A549 (cell line): ENCODE measurements around the gene MAGEB16. TPM values are rescaled to one million over a fixed set of nuclear protein-coding genes. Genes with fewer than 3 reads are reported as not detected.

Experiments
- ATAC-seq, 2 experiments: fragments of 200-7000 bp in 1 of 2; fragments of >200 bp in 1 of 2; cut with Nextera tagmentation in 1 of 2; cut with Tn5 transposase in 1 of 2; 3 replicates each; pipeline versions ENCODE4 v1.8.0 to v1.9.1; 2018 to 2020; ENCODE audit warnings: mild to moderate bottlenecking in 1 of 2, moderate library complexity in 1 of 2
- CTCF ChIA-PET: fragments of 300-600 bp; sonication (Branson Sonifier 250); formaldehyde crosslinking; extraction: SDS; loops from one replicate; lab custom pipeline; 2021; ENCODE audit warnings: antibody characterized with exemption, inconsistent platforms; lab: Yijun Ruan, JAX
- POLR2A ChIA-PET: fragments of 350-600 bp; formaldehyde crosslinking; extraction: SDS; loops from one replicate; lab custom pipeline; 2021; ENCODE audit warnings: antibody characterized with exemption, inconsistent platforms; lab: Yijun Ruan, JAX
- DNase-seq, 2 experiments: peaks; one replicate each; pipeline versions ENCODE4 v3.0.0 to v3.0.0-alpha.2; 2011 to 2016; ENCODE audit warnings: low read depth in 1 of 2, low spot score in 1 of 2
- FAIRE-seq: peaks from 2 replicates; lab custom pipeline; 2011; peaks lifted over from hg19 to GRCh38; lab: Jason Lieb, UNC
- H3K27ac ChIP-seq, 2 experiments: fragments of >200 bp; sonication (Bioruptor Twin); formaldehyde crosslinking; 3 replicates each; pipeline ENCODE4 v1.5.1; 2016 to 2017
- H3K4me1 ChIP-seq: fragments of >200 bp; sonication (Bioruptor Twin); formaldehyde crosslinking; 3 replicates; pipeline ENCODE4 v1.6.1; 2016
- H3K4me2 ChIP-seq: fragments of >200 bp; sonication (Bioruptor Twin); formaldehyde crosslinking; 3 replicates; pipeline ENCODE4 v1.6.1; 2016
- H3K4me3 ChIP-seq: fragments of >200 bp; sonication (Bioruptor Twin); formaldehyde crosslinking; 3 replicates; pipeline ENCODE4 v1.5.1; 2016
- H3K9me3 ChIP-seq: fragments of >200 bp; sonication (Bioruptor Twin); formaldehyde crosslinking; 3 replicates; pipeline ENCODE4 v1.6.1; 2016
- EHF ChIP-seq: fragments of 250-450 bp; sonication (Bioruptor Pico); IDR thresholded peaks from 2 replicates; pipeline ENCODE4 v1.5.0; 2020; ENCODE audit warnings: mild to moderate bottlenecking
- ELK1 ChIP-seq: fragments of 150-350 bp; IDR thresholded peaks from 2 replicates; pipeline ENCODE4 v1.6.1; 2014; ENCODE audit warnings: low read depth, mild to moderate bottlenecking, low read length
- EP300 ChIP-seq, 2 experiments: fragments of >200 bp; sonication (Bioruptor Twin); formaldehyde crosslinking; IDR thresholded peaks; 2 replicates in 1 of 2; 3 replicates in 1 of 2; pipeline ENCODE4 v1.6.1; 2016 to 2017
- ESRRA ChIP-seq: fragments of 150-350 bp; IDR thresholded peaks from 2 replicates; pipeline ENCODE4 v1.6.1; 2014; ENCODE audit warnings: mild to moderate bottlenecking, low read length, borderline replicate concordance
- FOXS1 ChIP-seq: fragments of 250-450 bp; sonication (Bioruptor Pico); IDR thresholded peaks from 2 replicates; pipeline ENCODE4 v1.5.0; 2020; ENCODE audit warnings: mild to moderate bottlenecking, moderate library complexity
- HEYL ChIP-seq: fragments of 250-450 bp; sonication (Bioruptor Pico); IDR thresholded peaks from 2 replicates; pipeline ENCODE4 v1.8.0; 2021; ENCODE audit warnings: mild to moderate bottlenecking, moderate library complexity
- HOXB5 ChIP-seq: fragments of 250-450 bp; sonication (Bioruptor Pico); IDR thresholded peaks from 2 replicates; pipeline ENCODE4 v1.5.0; 2020; ENCODE audit warnings: mild to moderate bottlenecking, moderate library complexity
- JUN ChIP-seq, 2 experiments: fragments of >200 bp; sonication (Bioruptor Twin); formaldehyde crosslinking; IDR thresholded peaks; 2 replicates in 1 of 2; 3 replicates in 1 of 2; pipeline ENCODE4 v1.6.1; 2016 to 2017
- KDM5A ChIP-seq: fragments of 200-600 bp; sonication (generic); IDR thresholded peaks from 2 replicates; pipeline ENCODE4 v1.6.1; 2016; ENCODE audit warnings: antibody characterized with exemption, mild to moderate bottlenecking
- MAFK ChIP-seq: fragments of 450-650 bp; IDR thresholded peaks from 2 replicates; pipeline ENCODE4 v1.6.1; 2014; ENCODE audit not compliant: partially characterized antibody
- MAX ChIP-seq: IDR thresholded peaks from 2 replicates; pipeline ENCODE4 v1.6.1; 2012
- NPAS2 ChIP-seq: fragments of 250-450 bp; sonication (Bioruptor Pico); IDR thresholded peaks from 2 replicates; pipeline ENCODE4 v1.8.0; 2022; ENCODE audit warnings: mild to moderate bottlenecking, moderate library complexity, borderline replicate concordance
- NR3C1 ChIP-seq: fragments of >200 bp; sonication (Bioruptor Twin); formaldehyde crosslinking; IDR thresholded peaks from 3 replicates; pipeline ENCODE4 v1.6.1; 2017
- RFX5 ChIP-seq: fragments of 450-650 bp; IDR thresholded peaks from 2 replicates; pipeline ENCODE4 v1.7.1; 2014; ENCODE audit warnings: antibody characterized with exemption, mild to moderate bottlenecking, moderate library complexity
- SMC3 ChIP-seq: fragments of >200 bp; sonication (Bioruptor Twin); formaldehyde crosslinking; IDR thresholded peaks from 3 replicates; pipeline ENCODE4 v1.6.1; 2018; ENCODE audit warnings: inconsistent platforms
- SREBF2 ChIP-seq: fragments of 450-650 bp; IDR thresholded peaks from 2 replicates; pipeline ENCODE4 v1.6.1; 2014; ENCODE audit warnings: mild to moderate bottlenecking, moderate library complexity
- TP53 ChIP-seq: fragments of 250-450 bp; sonication (Bioruptor Pico); IDR thresholded peaks from 2 replicates; pipeline ENCODE4 v1.5.0; 2021; ENCODE audit warnings: mild to moderate bottlenecking, moderate library complexity
- ZNF302 ChIP-seq: fragments of 250-450 bp; sonication (Bioruptor Pico); IDR thresholded peaks from 2 replicates; pipeline ENCODE4 v1.9.0; 2021; ENCODE audit warnings: inconsistent platforms, mild to moderate bottlenecking, moderate library complexity
- ZSCAN20 ChIP-seq: fragments of 250-450 bp; sonication (Bioruptor Pico); IDR thresholded peaks from 2 replicates; pipeline ENCODE4 v1.8.0; 2022; ENCODE audit warnings: mild to moderate bottlenecking, moderate library complexity
- WGBS: methylation state at CpG from one replicate; pipeline ENCODE4 v1.1.6; 2017; ENCODE audit errors: missing lambda C conversion rate; 5-methylcytosine and 5-hydroxymethylcytosine counted together
- polyA minus RNA-seq: library from RNA; depleted of rRNA, polyadenylated mRNA; stranded (reverse); fragments of >200 nt; gene quantifications from 2 replicates; pipeline ENCODE4 v1.2.3, GENCODE V29; 2011; rRNA and poly(A)+ RNA removed
- polyA plus RNA-seq, 4 experiments: library from polyadenylated mRNA; depleted of rRNA in 3 of 4; stranded (reverse); fragments of >200 nt; fragmentation: RNase III in 1 of 4; extraction: RNeasy Plus Mini Kit Qiagen cat#74134 plus additional on column Dnase treatment in 1 of 4; gene quantifications; 2 replicates in 3 of 4; 3 replicates in 1 of 4; pipeline ENCODE4 v1.2.3, GENCODE V29; 2011 to 2017
- TF ChIP-seq, protein P1 (sequence below): IDR thresholded peaks from 2 replicates; pipeline ENCODE4 v1.6.1; 2012; ENCODE audit warnings: low read depth, borderline replicate concordance
- TF ChIP-seq, protein P2 (sequence below): fragments of >200 bp; sonication (Bioruptor Twin); formaldehyde crosslinking; IDR thresholded peaks from 3 replicates; pipeline ENCODE4 v1.5.1; 2016

Gene MAGEB16
- polyA plus RNA-seq (2011; rRNA removed) (not detected in 2 replicates), polyA plus RNA-seq (2017; fragmentation: RNase III; extraction: RNeasy Plus Mini Kit Qiagen cat#74134 plus additional on column Dnase treatment) (not detected in 3 replicates), polyA minus RNA-seq (not detected in 2 replicates)
- not detected in 2 replicates for polyA plus RNA-seq (2012; cell fraction: cytosol; rRNA removed)
- not detected in 2 replicates for polyA plus RNA-seq (2012; cell fraction: nucleus; rRNA removed)

DNA sequence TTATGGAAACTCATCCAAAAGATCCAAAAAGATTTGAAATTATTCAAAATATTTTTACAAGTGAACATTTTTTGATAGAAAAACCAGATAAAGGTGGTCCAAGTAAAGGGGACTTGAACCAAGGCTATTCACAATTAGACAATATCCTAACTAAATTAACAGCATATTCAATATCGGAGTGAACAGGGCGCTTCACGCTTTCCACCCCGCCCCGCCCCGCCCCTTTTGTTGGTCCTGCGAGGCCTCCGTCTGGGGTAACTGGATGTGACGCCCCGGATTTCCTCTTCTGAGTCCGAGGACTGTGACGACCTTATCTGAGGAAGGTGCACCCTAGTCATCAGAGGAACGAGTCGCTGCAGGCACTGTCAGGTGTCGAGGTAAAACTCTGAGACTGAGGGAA is at the start of gene MAGEB16:
Gene MAGEB16 (plus strand): TSS at position 301 of the 400 bp plus-strand sequence. CDS start 3,855 bp downstream, outside the sequence.
- Histone ChIP-seq H3K9me3 (no peaks in the 10 kb centered on the region), H3K4me1 (no peaks in the 10 kb centered on the region), H3K27ac (no peak within 1 kb of the TSS), H3K4me2 (no peak within 1 kb of the TSS), H3K4me3 (no peak within 1 kb of the TSS)
- DNase-seq (no peak), ATAC-seq (no peak), FAIRE-seq (no peak)
- 43% methylated on average over 12 of the region's 15 CpGs for WGBS
- ChIA-PET POLR2A (no interaction called here), CTCF (no interaction called here)
- TF ChIP-seq FOXS1 (CRISPR knock-in tag) = no peak
- no peak for TF ChIP-seq NPAS2 (CRISPR knock-in tag)
- no peak for TF ChIP-seq SMC3
- TF ChIP-seq JUN (IDR thresholded peaks at IDR 0.05) = no peak
- TF ChIP-seq, protein P1, sequence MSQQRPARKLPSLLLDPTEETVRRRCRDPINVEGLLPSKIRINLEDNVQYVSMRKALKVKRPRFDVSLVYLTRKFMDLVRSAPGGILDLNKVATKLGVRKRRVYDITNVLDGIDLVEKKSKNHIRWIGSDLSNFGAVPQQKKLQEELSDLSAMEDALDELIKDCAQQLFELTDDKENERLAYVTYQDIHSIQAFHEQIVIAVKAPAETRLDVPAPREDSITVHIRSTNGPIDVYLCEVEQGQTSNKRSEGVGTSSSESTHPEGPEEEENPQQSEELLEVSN = no peak
- TF ChIP-seq ESRRA = no peak

DNA sequence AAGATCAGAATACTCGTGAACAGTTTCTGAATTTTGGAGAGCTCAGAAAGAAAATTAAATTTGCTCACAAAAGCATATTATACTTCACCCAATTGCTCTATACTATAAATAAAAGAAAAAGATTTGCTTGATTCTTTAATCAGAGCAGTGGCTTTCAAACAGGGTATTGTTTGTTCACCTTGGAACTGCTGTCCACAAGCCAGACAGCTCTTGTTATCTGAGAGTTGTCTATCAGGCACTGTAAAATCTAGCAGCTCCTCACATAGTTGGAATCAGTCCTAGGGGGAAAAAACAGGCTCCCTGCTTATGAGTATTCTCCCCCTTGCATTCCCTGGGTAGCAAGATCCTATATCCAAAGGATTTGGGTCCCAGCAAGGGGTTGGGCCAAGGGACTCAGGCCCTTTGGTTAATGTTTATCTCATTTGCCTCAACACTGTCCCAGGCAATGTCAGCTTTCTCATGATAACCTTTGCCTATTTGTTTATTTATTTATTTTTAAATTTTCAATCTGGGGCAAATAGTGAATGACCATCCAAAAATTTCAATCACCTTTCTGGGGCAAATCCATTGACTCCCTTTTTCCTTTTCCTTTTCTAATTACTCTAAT is 24.1 kb upstream of the MAGEB16 start:
- no peak overlapping the region for H3K4me2 ChIP-seq
- no peak overlapping the region for H3K27ac ChIP-seq
- H3K9me3 ChIP-seq = no peaks in the 10 kb centered on the region
- ChIA-PET CTCF (no interaction called here), POLR2A (no interaction called here)
- no peak overlapping the region for H3K4me3 ChIP-seq
- WGBS = 0% methylated on average over 1 of the region's 1 CpG
- TF ChIP-seq EP300 (IDR thresholded peaks at IDR 0.05) = no peak
- TF ChIP-seq TP53 (CRISPR knock-in tag) = no peak
- no peak for TF ChIP-seq KDM5A
- no peak for TF ChIP-seq FOXS1 (CRISPR knock-in tag)
- no peaks in the 10 kb centered on the region for H3K4me1 ChIP-seq
- DNase-seq = no peak
- FAIRE-seq = no peak
- no peak for ATAC-seq

DNA sequence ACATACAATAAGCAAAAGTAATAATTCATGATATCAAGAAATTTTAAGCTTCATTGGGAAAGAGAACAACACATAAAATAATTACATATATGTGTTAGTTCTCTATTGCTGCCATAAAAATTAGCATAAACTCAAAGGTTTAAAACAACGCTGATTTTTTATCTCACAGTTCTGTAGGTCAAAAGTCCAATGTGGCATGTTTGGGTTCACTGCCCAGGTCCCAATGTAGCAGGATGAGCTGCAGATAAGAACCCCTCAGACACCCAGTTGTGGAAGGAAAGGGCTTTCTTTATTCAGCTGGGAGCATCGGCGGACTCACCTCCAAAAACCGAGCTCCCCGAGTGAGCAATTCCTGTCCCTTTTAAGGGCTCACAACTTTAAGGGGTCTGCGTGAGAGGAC is 13.1 kb upstream of the MAGEB16 start:
- Histone ChIP-seq H3K4me3 (no peak overlapping the region), H3K4me2 (no peak overlapping the region), H3K4me1 (no peaks in the 10 kb centered on the region), H3K9me3 (no peaks in the 10 kb centered on the region), H3K27ac (no peak overlapping the region)
- ATAC-seq (no peak), DNase-seq (no peak), FAIRE-seq (no peak)
- CTCF ChIA-PET = no interaction called here
- POLR2A ChIA-PET = no interaction called here
- 29% methylated on average over 5 of the region's 6 CpGs for WGBS
- no peak for TF ChIP-seq ELK1
- TF ChIP-seq, protein P2, sequence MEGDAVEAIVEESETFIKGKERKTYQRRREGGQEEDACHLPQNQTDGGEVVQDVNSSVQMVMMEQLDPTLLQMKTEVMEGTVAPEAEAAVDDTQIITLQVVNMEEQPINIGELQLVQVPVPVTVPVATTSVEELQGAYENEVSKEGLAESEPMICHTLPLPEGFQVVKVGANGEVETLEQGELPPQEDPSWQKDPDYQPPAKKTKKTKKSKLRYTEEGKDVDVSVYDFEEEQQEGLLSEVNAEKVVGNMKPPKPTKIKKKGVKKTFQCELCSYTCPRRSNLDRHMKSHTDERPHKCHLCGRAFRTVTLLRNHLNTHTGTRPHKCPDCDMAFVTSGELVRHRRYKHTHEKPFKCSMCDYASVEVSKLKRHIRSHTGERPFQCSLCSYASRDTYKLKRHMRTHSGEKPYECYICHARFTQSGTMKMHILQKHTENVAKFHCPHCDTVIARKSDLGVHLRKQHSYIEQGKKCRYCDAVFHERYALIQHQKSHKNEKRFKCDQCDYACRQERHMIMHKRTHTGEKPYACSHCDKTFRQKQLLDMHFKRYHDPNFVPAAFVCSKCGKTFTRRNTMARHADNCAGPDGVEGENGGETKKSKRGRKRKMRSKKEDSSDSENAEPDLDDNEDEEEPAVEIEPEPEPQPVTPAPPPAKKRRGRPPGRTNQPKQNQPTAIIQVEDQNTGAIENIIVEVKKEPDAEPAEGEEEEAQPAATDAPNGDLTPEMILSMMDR = no peak
- no peak for TF ChIP-seq RFX5
- no peak for TF ChIP-seq HEYL
- TF ChIP-seq MAX = no peak
- no peak for TF ChIP-seq ZSCAN20
- TF ChIP-seq MAFK = no peak
- no peak for TF ChIP-seq EHF
- no peak for TF ChIP-seq ZNF302
- TF ChIP-seq SREBF2 = no peak
- no peak for TF ChIP-seq NR3C1
- no peak for TF ChIP-seq HOXB5
